Naive thymus-derived CD4-positive, alpha-beta T cell (primary cell): ENCODE results near the gene IQGAP1. TPM values are rescaled to one million over a fixed set of nuclear protein-coding genes. Genes with fewer than 3 reads are reported as not detected.

ENCODE experiments used
- ATAC-seq: fragments of 150-1000 bp; cut with Tn5 transposase; 2 replicates; pipeline ENCODE4 v1.10.0; 2021; ENCODE audit warnings: mild to moderate bottlenecking, moderate library complexity
- CTCF ChIA-PET: fragments of 350-600 bp; sonication (Branson Sonifier 250); formaldehyde crosslinking; loops from one replicate; lab custom pipeline; 2021; ENCODE audit warnings: antibody characterized with exemption; lab: Charles Lee
- POLR2A ChIA-PET: fragments of 350-600 bp; sonication (Branson Sonifier 250); formaldehyde crosslinking; loops from one replicate; lab custom pipeline; 2021; ENCODE audit warnings: antibody characterized with exemption, inconsistent platforms; lab: Charles Lee
- DNase-seq, 9 donors: peaks; one replicate each; pipeline versions ENCODE4 v3.0.0 to v3.0.0-alpha.2; 2020 to 2022; ENCODE audit warnings: mixed read lengths in 1 of 9
- H3K27ac ChIP-seq: one replicate; pipeline ENCODE4 v1.7.0; 2013; ENCODE audit warnings: mild to moderate bottlenecking, low read depth, low read length, moderate library complexity
- H3K27me3 ChIP-seq, 2 donors: one replicate each; pipeline ENCODE4 v1.7.0; 2013; ENCODE audit warnings: low read length in 2 of 2, mild to moderate bottlenecking in 2 of 2, moderate library complexity in 2 of 2; ENCODE audit not compliant: control insufficient read depth in 2 of 2, insufficient read depth in 2 of 2
- H3K36me3 ChIP-seq, 3 experiments: 1 replicate in 2 of 3; 2 replicates in 1 of 3; pipeline ENCODE4 v1.7.0; 2013; ENCODE audit warnings: low read length in 3 of 3, mild to moderate bottlenecking in 3 of 3, moderate library complexity in 1 of 3; ENCODE audit not compliant: insufficient read depth in 3 of 3, control insufficient read depth in 2 of 3
- H3K4me1 ChIP-seq, 2 donors: one replicate each; pipeline ENCODE4 v1.7.0; 2013; ENCODE audit warnings: low read length in 2 of 2, mild to moderate bottlenecking in 2 of 2, moderate library complexity in 1 of 2; ENCODE audit not compliant: control insufficient read depth in 2 of 2, insufficient read depth in 2 of 2
- H3K4me3 ChIP-seq: 2 replicates; pipeline ENCODE4 v1.7.0; 2013; ENCODE audit warnings: mild to moderate bottlenecking, low read length
- H3K9me3 ChIP-seq, 3 experiments: 1 replicate in 2 of 3; 2 replicates in 1 of 3; pipeline ENCODE4 v1.7.0; 2013; ENCODE audit warnings: low read length in 3 of 3; ENCODE audit not compliant: control insufficient read depth in 2 of 3
- H3K27ac Mint-ChIP-seq, 9 donors: one replicate each; pipeline ENCODE4 v1.8.0; 2020 to 2022; ENCODE audit warnings: mixed read lengths in 9 of 9, mild to moderate bottlenecking in 8 of 9, moderate library complexity in 5 of 9, inconsistent platforms in 2 of 9
- H3K27me3 Mint-ChIP-seq, 5 donors: one replicate each; pipeline ENCODE4 v1.8.0; 2021 to 2022; ENCODE audit warnings: mixed read lengths in 5 of 5, mild to moderate bottlenecking in 1 of 5
- H3K36me3 Mint-ChIP-seq, 5 donors: one replicate each; pipeline ENCODE4 v1.8.0; 2020 to 2022; ENCODE audit warnings: mixed read lengths in 5 of 5, mild to moderate bottlenecking in 3 of 5, inconsistent platforms in 1 of 5
- H3K4me1 Mint-ChIP-seq, 7 donors: one replicate each; pipeline ENCODE4 v1.8.0; 2020 to 2022; ENCODE audit warnings: mixed read lengths in 7 of 7, mild to moderate bottlenecking in 3 of 7, inconsistent platforms in 1 of 7
- H3K4me3 Mint-ChIP-seq, 10 donors: one replicate each; pipeline ENCODE4 v1.8.0; 2020 to 2022; ENCODE audit warnings: mild to moderate bottlenecking in 10 of 10, mixed read lengths in 10 of 10, moderate library complexity in 6 of 10, inconsistent platforms in 2 of 10
- H3K9me3 Mint-ChIP-seq, 11 donors: one replicate each; pipeline ENCODE4 v1.8.0; 2020 to 2022; ENCODE audit warnings: mixed read lengths in 11 of 11, mild to moderate bottlenecking in 4 of 11, inconsistent platforms in 1 of 11, moderate library complexity in 1 of 11
- intact Hi-C, 2 donors: fragments of 100-400 bp; cut with micrococcal nuclease; formaldehyde crosslinking; loops; one replicate each; pipeline ENCODE4 v1.15.1; 2023
- polyA plus RNA-seq, 2 donors: library from polyadenylated mRNA; unstranded; fragments of 300-500 nt; fragmentation: Illumina TruSeq; gene quantifications; one replicate each; pipeline ENCODE4 v1.2.3, GENCODE V29; 2021
- total RNA-seq, 6 experiments: library from RNA in 5 of 6; stranded (reverse) in 5 of 6; gene quantifications; 1 replicate in 5 of 6; 2 replicates in 1 of 6; pipeline ENCODE4 v1.2.3 and lab custom pipeline; 2021 to 2026

IQGAP1 gene
- total and polyA plus RNA-seq, 7 experiments from 2014 or later: 73.9 to 263 (median 90.3) TPM

GRCh38 chr15:90402223-90402622, 14.2 kb downstream of the IQGAP1 start:
- intact Hi-C loops: loop anchor here (5.0 to 10.0 kb wide), 5 partner anchors 35 to 453 kb away; partner anchors contain the start of genes CIB1 (in 2 of the 2) and GDPGP1 (in 2 of the 2)
- H3K9me3 ChIP-seq: no peaks in the 10 kb centered on the region
- Mint-ChIP-seq H3K4me3 (peak overlapping the region; percentile 7 to 82 (median 42)), H3K27me3 (no peaks in the 10 kb centered on the region), H3K27ac (peak overlapping the region; percentile 94 to 99 (median 99)), H3K4me1 (peaks cover 46 to 74% (median 70%) of the 10 kb centered on the region in 7 donors), H3K36me3 (peaks cover 0 to 13% (median 0%) of the 10 kb centered on the region in 5 donors), H3K9me3 (no peaks in the 10 kb centered on the region)
- H3K36me3 ChIP-seq: no peaks in the 10 kb centered on the region
- H3K27ac ChIP-seq: peak overlapping the region; percentile 83
- DNase-seq: no peak
- no peak overlapping the region for H3K4me3 ChIP-seq
- POLR2A ChIA-PET: interaction anchor here (0.6 to 6.7 kb wide), 4 partner anchors 14 to 126 kb away, joined by 3 to 48 read pairs (median 3); partner anchors contain the start of gene IQGAP1
- peak; percentile 29 for ATAC-seq
- H3K4me1 ChIP-seq: peaks cover 27 to 43% of the 10 kb centered on the region in 2 donors
- H3K27me3 ChIP-seq: no peaks in the 10 kb centered on the region
- CTCF ChIA-PET: interaction anchor here (0.6 to 0.7 kb wide), 2 partner anchors 114 to 168 kb away, joined by 3 read pairs; partner anchors contain the start of genes CIB1 and GDPGP1

DNA sequence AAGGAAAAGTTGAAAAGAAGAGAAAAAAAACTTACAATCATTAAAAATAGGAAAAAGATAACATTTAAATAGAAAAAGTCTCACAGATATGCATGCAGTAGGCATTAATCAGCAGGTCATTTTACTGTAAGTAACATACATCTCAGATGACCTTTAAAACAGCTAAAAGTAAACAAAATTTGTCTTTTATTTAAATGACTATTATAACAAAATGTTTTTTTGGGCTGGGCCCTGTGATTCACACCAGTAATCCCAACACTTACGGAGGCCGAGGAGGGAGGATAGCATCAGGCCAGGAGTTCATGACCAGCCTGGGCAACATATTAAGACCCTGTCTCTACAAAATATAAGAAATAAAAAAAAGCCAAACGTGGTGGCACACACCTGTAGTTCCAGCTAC, 14.7 kb downstream of the IQGAP1 start:
- POLR2A ChIA-PET: interaction anchor here (0.6 to 6.7 kb wide), 2 partner anchors 15 to 106 kb away, joined by 3 to 48 read pairs; partner anchors contain the start of gene IQGAP1
- no peak overlapping the region for H3K4me3 ChIP-seq

GRCh38 chr15:90405055-90405607, 17.1 kb downstream of the IQGAP1 start:
- no peak for ATAC-seq

More for the DNA sequence above, 14.7 kb downstream of the IQGAP1 start:
- CTCF ChIA-PET: no interaction called here
- H3K4me1 Mint-ChIP-seq: peaks cover 50 to 80% (median 76%) of the 10 kb centered on the region in 7 donors
- intact Hi-C loops: loop anchor here (5.0 to 10.0 kb wide), 5 partner anchors 35 to 452 kb away; partner anchors contain the start of genes CIB1 (in 2 of the 2) and GDPGP1 (in 2 of the 2)
- DNase-seq (no peak), ATAC-seq (no peak)
- peak overlapping the region in 1 of 10 donors; percentile 72 for H3K4me3 Mint-ChIP-seq
- Histone ChIP-seq H3K36me3 (no peaks in the 10 kb centered on the region), H3K4me1 (peaks cover 32 to 49% of the 10 kb centered on the region in 2 donors), H3K9me3 (no peaks in the 10 kb centered on the region), H3K27ac (no peak overlapping the region), H3K27me3 (no peaks in the 10 kb centered on the region)
- H3K9me3 Mint-ChIP-seq: no peaks in the 10 kb centered on the region
- H3K36me3 Mint-ChIP-seq: peaks cover 0 to 13% (median 0%) of the 10 kb centered on the region in 5 donors
- H3K27ac Mint-ChIP-seq: peak overlapping the region in 8 of 9 donors; percentile 94 to 99 (median 99)
- no peaks in the 10 kb centered on the region for H3K27me3 Mint-ChIP-seq

GRCh38 chr15:90407336-90407735, 19.3 kb downstream of the IQGAP1 start:
- H3K27ac Mint-ChIP-seq: peak overlapping the region in 3 of 9 donors; percentile 39 to 76 (median 41)
- Histone ChIP-seq H3K27me3 (no peaks in the 10 kb centered on the region), H3K4me1 (peaks cover 14 to 21% of the 10 kb centered on the region in 2 donors), H3K36me3 (no peaks in the 10 kb centered on the region), H3K27ac (no peak overlapping the region), H3K9me3 (no peaks in the 10 kb centered on the region), H3K4me3 (no peak overlapping the region)
- CTCF ChIA-PET: interaction anchor here (1.1 kb wide), 1 partner anchor 45 kb away, joined by 3 read pairs; no protein-coding TSS in a partner anchor
- peaks cover 55 to 83% (median 78%) of the 10 kb centered on the region in 7 donors for H3K4me1 Mint-ChIP-seq
- DNase-seq: no peak
- POLR2A ChIA-PET: interaction anchor here (0.6 to 2.0 kb wide), 8 partner anchors 13 to 236 kb away, joined by 3 to 4 read pairs (median 3); partner anchors contain the start of gene IQGAP1
- H3K9me3 Mint-ChIP-seq: peaks cover 0 to 5% (median 2%) of the 10 kb centered on the region in 11 donors
- ATAC-seq: no peak
- peaks cover 0 to 34% (median 24%) of the 10 kb centered on the region in 5 donors for H3K36me3 Mint-ChIP-seq
- no peaks in the 10 kb centered on the region for H3K27me3 Mint-ChIP-seq
- no peak overlapping the region for H3K4me3 Mint-ChIP-seq
- intact Hi-C loops: loop anchor here in 1 of 2 donors (10.0 kb wide), 2 partner anchors 187 to 447 kb away; no protein-coding TSS in a partner anchor

More at GRCh38 chr15:90405055-90405607, 17.1 kb downstream of the IQGAP1 start:
- no peak for DNase-seq
- H3K27ac Mint-ChIP-seq: peak overlapping the region in 3 of 9 donors; percentile 3 to 20 (median 11)
- POLR2A ChIA-PET: interaction anchor here (0.6 kb wide), 1 partner anchor 175 kb away, joined by 7 read pairs; no protein-coding TSS in a partner anchor
- H3K27ac ChIP-seq: no peak overlapping the region
- no peak overlapping the region for H3K4me3 Mint-ChIP-seq
- CTCF ChIA-PET: interaction anchor here (1.2 kb wide), 1 partner anchor 76 kb away, joined by 3 read pairs; no protein-coding TSS in a partner anchor
- no peaks in the 10 kb centered on the region for H3K9me3 ChIP-seq
- no peaks in the 10 kb centered on the region for H3K27me3 Mint-ChIP-seq
- H3K4me3 ChIP-seq: no peak overlapping the region
- peaks cover 0 to 5% (median 2%) of the 10 kb centered on the region in 11 donors for H3K9me3 Mint-ChIP-seq
- peaks cover 33 to 38% of the 10 kb centered on the region in 2 donors for H3K4me1 ChIP-seq
- H3K27me3 ChIP-seq: no peaks in the 10 kb centered on the region
- H3K36me3 ChIP-seq: no peaks in the 10 kb centered on the region
- intact Hi-C loops: loop anchor here in 1 of 2 donors (10.0 kb wide), 2 partner anchors 190 to 450 kb away; no protein-coding TSS in a partner anchor
- peaks cover 0 to 29% (median 18%) of the 10 kb centered on the region in 5 donors for H3K36me3 Mint-ChIP-seq
- peaks cover 63 to 89% (median 83%) of the 10 kb centered on the region in 7 donors for H3K4me1 Mint-ChIP-seq

DNA sequence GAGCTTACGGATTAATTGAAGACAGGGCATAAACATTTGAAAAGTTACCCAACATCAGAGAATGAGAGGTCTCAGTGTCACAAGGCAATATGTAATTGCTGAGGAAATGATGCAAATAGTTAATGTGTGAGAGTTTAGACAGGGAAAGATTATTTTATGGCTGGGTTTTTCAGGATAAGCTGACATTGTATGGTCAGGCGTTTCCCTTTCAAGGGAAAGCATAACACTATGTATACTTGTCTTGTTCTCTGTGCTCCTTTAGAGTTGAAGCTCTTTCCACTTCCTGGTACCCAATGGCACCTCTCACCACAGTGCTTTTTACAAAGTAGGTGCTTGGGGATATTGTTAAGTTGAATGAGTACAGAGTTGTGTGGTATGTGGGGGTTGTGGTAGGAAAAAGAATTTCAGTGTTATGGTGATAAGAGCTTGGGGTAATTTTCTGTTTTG, 19.9 kb downstream of the IQGAP1 start:
- H3K27me3 Mint-ChIP-seq: no peaks in the 10 kb centered on the region
- peaks cover 0 to 5% (median 2%) of the 10 kb centered on the region in 11 donors for H3K9me3 Mint-ChIP-seq
- Histone ChIP-seq H3K4me3 (no peak overlapping the region), H3K4me1 (peaks cover 17 to 24% of the 10 kb centered on the region in 2 donors), H3K36me3 (no peaks in the 10 kb centered on the region), H3K27ac (no peak overlapping the region), H3K27me3 (no peaks in the 10 kb centered on the region), H3K9me3 (no peaks in the 10 kb centered on the region)
- intact Hi-C loops: loop anchor here in 1 of 2 donors (1.0 to 10.0 kb wide), 5 partner anchors 8 to 447 kb away; partner anchors contain the start of gene IQGAP1
- ATAC-seq (peak; percentile 85), DNase-seq (no peak)
- ChIA-PET POLR2A (interaction anchor here (0.7 to 2.0 kb wide), 5 partner anchors 14 to 132 kb away, joined by 3 to 4 read pairs (median 3); partner anchors contain the start of gene IQGAP1), CTCF (interaction anchor here (1.1 kb wide), 1 partner anchor 46 kb away, joined by 3 read pairs; no protein-coding TSS in a partner anchor)
- H3K27ac Mint-ChIP-seq: peak overlapping the region in 7 of 9 donors; percentile 1 to 76 (median 41)
- H3K36me3 Mint-ChIP-seq: peaks cover 0 to 34% (median 24%) of the 10 kb centered on the region in 5 donors
- H3K4me1 Mint-ChIP-seq: peaks cover 56 to 85% (median 80%) of the 10 kb centered on the region in 7 donors
- peak overlapping the region in 8 of 10 donors; percentile 2 to 54 (median 20) for H3K4me3 Mint-ChIP-seq

GRCh38 chr15:90408657-90409056, 20.6 kb downstream of the IQGAP1 start:
- no peaks in the 10 kb centered on the region for H3K27me3 ChIP-seq
- Mint-ChIP-seq H3K4me1 (peaks cover 59 to 89% (median 87%) of the 10 kb centered on the region in 7 donors), H3K36me3 (peaks cover 0 to 32% (median 24%) of the 10 kb centered on the region in 5 donors), H3K27ac (peak overlapping the region in 2 of 9 donors; percentile 16 to 41), H3K9me3 (peaks cover 0 to 5% (median 2%) of the 10 kb centered on the region in 11 donors), H3K4me3 (peak overlapping the region in 1 of 10 donors; percentile 13), H3K27me3 (no peaks in the 10 kb centered on the region)
- DNase-seq: no peak
- CTCF ChIA-PET: interaction anchor here (1.1 kb wide), 1 partner anchor 46 kb away, joined by 3 read pairs; no protein-coding TSS in a partner anchor
- no peaks in the 10 kb centered on the region for H3K36me3 ChIP-seq
- intact Hi-C loops: loop anchor here in 1 of 2 donors (1.0 to 10.0 kb wide), 5 partner anchors 8 to 446 kb away; partner anchors contain the start of gene IQGAP1
- POLR2A ChIA-PET: no interaction called here
- H3K27ac ChIP-seq: no peak overlapping the region
- peaks cover 25 to 31% of the 10 kb centered on the region in 2 donors for H3K4me1 ChIP-seq
- H3K4me3 ChIP-seq: no peak overlapping the region
- H3K9me3 ChIP-seq: no peaks in the 10 kb centered on the region
- ATAC-seq: no peak
